Ramos (cell line): ENCODE results near the gene CEMIP2.
"Not testable (repeated sequence)": the region's sequence is repeated elsewhere in the genome, so short reads cannot be mapped to it uniquely, and the experiment has no call there.

ENCODE experiments used
- in situ Hi-C: fragments of 300-500 bp; cut with MboI; formaldehyde crosslinking; loops from one replicate; pipeline ENCODE4 v1.14.3; 2022; ENCODE audit warnings: low sequenced_read_pairs; ENCODE audit not compliant: unreplicated experiment

Gene CEMIP2

DNA sequence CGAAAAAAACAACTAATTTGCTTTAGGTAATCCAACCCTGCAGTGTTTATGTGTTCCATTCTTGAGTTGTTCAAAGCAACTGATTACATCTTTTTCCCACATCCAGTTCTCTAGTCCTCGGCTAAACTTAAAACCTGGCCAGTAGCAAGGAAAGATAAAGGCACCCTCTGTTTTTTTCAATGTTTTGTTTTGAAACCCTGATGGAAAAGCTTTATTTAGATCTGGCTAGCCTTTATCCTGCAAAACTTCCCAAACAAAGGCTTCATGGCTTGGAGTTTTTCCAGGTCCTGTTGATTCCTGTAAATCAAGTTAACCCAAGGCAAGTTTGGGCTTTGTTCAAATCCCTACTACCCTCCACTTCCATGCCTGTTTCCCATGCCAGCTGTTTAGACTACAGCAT is 105.1 kb downstream of the CEMIP2 start:
- in situ Hi-C loops: no loop called here

DNA sequence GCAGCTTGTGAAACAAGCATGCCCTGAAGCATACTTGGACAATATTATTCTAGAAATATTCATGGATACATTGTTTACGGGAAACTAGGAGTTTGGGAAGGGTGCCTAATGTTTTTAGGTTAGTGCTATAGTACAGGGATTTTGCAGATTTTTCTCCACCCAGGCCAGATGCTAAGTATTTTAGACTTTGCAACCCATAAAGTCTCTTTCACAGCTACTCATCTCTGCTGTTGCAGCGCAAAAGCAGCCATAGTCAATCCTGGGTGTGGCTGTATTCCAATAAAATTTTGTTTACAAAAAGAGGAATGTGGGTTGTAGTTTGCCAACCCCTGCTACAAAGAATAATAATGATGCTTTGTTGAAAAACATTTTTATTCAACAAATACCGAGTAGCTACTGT is 106.2 kb downstream of the CEMIP2 start:
- in situ Hi-C loops: no loop called here

DNA sequence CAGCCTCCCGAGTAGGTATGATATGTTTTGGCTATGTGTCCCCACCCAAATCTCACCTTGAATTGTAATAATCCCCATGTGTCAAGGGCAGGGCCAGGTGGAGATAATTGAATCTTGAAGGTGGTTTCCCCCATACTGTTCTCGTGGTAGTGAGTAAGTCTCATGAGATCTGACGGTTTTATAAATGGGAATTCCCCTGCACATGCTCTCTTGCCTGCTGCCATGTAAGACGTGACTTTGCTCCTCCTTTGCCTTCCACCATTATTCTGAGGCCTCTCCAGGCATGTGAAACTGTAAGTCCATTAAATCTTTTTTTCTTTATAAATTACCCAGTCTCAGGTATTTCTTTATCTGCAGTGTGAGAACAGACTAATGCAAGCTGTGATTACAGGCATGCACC is 111.0 kb downstream of the CEMIP2 start:
- in situ Hi-C loops: not testable (repeated sequence)

DNA sequence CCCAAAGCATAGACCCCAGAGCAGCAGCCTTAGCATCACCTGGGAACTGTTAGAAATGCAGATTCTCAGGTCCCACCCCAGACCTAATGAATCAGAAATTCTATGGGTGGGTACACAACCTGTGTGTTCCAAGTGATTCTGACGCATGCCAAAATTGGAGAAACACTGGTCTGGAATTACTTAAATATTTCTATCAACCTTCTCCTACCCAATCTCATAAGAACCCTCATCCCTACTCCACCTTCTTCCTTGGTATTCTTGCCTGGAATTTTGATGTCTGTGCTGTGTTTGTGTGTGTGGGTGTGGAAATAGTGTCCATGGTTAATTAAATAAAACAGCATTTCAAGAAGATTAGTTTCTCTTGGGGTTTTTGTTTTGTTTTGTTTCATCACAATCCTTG is 111.8 kb downstream of the CEMIP2 start:
- in situ Hi-C loops: no loop called here

DNA sequence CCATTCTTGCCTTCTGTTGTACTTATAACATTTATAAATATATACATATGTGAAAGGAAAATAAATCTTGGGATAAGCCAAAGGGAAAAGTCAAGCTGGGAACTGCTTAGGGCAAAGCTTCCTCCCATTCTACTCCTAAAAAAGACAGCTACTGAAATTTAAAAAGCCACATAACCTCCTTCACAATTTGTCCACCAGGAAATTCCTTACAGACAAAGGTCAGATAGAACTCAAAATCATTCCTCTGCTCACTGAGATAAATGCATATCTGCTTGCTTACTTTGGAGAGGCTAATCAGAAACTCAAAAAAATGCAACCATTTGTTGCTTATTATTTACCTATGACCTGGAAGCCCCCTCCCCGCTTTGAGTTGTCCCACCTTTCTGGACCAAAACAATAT is 112.5 kb downstream of the CEMIP2 start:
- in situ Hi-C loops: no loop called here

DNA sequence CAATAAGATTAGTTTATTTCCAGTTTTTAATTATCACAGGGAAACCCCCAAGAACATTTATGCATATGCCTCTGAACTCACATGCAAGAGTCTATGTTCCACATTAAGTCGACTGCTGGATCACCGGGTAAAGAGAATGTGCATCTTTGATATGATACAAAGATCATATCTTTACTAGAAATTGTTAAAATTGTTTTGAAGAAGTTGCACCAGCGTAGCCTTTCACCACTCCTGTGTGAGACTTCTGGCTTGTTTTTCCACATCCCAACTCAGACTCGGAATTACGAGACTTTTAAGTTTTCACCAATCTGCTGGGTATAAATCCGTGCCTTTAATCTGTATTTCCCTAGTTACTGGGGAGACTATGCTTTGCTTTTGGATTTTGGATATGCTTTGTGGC is 113.2 kb downstream of the CEMIP2 start:
- in situ Hi-C loops: no loop called here

DNA sequence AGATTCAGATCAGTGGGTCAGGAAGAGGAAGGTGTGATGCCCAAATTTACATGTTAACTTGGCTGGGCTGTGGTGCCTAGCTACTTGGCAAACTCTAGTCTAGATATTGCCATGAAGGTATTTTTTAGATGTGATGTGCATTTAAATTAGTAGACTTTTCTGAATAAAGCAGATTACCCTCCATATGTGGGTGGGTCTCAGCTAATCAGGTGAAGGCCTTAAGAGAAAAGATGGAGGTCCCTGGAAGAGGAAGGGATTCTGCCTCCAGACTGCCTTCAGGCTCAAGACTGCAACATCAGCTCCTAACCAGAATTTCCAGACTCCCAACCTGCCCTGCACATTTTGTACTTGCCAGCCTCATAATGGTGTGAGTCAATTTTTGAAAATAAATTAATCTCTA is 115.8 kb downstream of the CEMIP2 start:
- in situ Hi-C loops: no loop called here

DNA sequence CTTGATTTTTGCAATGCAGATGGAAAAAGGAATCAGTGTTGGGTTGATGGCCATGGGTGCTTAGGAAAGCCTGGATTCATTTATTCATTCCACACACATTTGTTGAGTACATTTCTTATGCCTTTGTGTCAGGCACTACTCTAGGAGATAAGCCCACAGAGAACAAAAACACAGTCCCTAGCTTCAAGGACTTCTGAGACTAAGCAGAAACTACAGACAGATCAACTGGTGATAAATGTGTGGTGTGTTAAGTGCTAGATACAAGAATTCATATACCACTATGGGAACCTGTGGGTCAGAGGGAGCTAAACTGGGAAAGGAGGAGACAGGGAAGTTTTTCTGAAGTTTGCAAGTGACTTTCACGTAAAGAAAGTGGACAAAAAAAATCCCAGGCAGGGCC is 119.9 kb downstream of the CEMIP2 start:
- in situ Hi-C loops: no loop called here

DNA sequence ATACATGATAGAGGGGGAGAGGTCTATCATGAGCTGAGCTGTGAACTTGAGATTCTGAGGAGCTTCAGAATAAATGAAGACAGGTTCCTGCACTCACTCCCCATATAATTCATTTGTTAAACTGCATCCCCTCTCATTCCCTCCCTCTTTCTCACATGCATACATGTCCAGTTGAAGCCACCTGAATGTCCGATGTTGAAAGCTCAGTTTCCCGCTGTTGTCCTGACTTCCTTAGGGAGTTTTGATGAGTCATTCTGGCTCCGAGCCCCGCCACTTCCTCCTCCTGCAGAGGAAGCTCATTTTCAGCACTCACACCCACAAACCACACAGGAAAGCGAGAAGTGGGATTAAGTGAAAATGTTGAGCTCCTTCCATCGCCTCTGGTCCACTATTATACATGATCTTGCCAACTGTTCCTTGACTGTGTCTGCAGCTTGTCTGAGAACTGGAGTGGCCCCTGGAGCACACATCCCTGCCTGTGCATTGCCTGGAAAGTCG is 121.2 kb downstream of the CEMIP2 start:
- in situ Hi-C loops: no loop called here

DNA sequence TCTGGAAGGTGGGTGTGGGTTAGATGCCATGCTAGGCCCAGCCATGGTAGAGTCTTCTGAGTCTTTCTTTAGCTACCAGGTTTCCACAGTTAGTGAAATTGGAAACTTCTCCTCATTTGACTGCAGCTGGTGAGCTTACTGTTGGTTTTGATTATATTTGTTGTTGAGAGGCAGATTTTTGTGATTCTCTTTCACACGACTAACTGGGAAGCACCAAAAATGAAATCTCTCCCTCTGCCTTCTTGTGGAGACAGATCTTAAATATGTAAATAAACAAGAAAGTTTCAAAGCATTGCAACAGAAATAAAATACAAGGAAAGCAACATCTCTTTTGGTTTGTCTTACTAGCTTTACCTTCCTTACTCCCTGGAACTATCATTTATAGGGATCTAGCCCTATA is 122.2 kb downstream of the CEMIP2 start:
- in situ Hi-C loops: no loop called here

DNA sequence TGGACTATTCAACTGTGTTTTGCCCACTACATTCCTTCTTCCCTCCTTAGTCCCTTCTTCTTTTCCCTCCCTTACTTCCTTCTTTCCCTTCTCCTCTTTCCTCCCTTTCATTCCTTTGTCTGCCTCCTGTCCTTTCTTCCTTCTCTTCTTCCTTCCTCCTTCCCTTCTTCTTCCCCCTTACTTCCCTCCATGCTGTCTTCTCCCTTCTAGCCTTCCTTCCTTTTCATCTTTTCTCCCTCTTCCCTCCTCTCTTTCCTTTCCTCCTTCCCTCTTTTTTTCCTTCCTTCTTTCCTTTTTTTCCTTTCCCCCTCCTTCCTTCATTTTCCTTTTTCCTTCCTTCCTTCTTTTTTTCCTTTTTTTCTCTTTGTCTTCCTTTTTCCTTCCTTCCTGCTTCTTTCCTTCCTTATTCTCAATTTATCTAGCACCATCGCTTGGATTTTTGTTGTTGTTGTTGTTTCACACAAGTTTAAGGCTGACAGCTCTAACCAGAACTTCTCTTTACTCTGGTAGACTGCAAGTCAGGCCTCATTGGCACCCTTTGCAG is 123.4 kb downstream of the CEMIP2 start:
- in situ Hi-C loops: no loop called here

DNA sequence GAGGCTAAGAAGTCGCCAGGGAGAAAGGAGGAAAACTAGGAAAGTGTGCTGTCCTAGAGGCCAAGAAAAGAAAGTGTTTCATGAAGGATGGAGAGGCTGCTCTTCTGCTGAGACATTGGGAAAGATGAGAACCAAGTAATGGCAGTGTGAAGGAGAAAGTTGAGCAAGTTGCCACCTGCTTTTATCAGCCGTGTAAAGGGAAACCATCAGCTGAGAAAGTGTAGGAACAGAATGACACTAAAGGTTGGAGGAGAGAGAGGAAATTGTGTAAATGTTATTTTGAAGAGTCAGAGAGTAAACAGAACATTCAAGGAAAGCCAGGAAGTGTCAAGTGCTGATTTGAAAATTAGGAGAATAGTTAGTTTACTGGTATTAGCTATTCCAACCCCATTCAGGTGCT is 125.0 kb downstream of the CEMIP2 start:
- in situ Hi-C loops: no loop called here

DNA sequence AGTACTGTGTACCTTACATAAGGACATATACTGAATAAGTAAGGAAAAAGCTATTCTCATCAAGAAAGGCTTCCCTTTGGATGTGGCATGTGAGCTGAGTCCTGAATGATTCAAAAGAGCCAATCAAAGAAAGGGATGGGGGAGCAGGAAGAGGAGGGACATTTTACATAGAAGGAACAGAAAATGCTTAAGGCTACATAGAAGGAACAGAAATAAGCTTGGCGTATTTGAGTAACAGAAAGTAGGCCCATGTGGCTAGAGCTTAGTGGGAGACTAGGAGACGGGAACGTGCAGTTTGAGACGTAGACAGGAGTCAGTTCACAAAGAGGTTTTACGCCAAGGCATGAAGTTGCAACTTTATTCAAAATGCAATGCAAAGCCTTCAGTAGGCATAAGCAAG is 126.3 kb downstream of the CEMIP2 start:
- in situ Hi-C loops: no loop called here

DNA sequence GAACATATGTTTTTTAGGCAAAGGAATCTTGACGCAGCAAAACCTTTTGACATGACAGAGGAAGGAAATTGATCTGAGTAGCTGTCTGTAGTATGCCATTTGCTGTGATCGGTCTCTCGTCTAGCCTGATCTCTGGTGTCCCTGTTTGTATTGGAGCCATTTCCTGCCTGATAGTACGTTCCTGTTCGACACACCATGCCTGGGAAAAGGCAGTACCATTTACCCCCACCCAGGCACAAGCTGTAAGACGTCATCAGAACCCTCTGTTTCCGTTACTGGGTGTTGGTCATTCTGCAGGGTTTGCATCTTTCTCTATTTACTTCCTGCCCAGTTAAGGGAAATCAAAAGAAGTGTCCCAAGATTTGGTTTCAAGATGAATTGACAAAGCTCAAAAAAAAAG is 129.7 kb downstream of the CEMIP2 start:
- in situ Hi-C loops: no loop called here

DNA sequence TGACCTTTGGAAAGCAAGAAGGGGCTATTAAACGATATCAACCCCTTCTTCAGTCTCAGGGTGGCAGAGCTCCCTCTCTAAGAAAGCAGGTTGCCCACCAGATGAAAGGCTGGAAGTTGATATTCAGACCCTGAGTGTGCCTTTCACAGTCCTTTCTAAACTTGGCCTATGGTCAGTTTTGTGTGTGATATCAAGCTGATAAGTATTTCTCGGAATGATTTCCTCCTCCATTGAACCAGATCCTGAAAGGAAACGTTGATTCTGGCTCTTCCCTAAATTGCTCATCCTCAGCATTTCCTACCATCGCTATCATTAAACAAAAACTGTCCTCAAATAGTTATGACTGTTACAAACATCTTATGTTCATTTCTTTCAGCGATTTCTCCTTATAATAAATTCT is 130.4 kb downstream of the CEMIP2 start:
- in situ Hi-C loops: no loop called here

DNA sequence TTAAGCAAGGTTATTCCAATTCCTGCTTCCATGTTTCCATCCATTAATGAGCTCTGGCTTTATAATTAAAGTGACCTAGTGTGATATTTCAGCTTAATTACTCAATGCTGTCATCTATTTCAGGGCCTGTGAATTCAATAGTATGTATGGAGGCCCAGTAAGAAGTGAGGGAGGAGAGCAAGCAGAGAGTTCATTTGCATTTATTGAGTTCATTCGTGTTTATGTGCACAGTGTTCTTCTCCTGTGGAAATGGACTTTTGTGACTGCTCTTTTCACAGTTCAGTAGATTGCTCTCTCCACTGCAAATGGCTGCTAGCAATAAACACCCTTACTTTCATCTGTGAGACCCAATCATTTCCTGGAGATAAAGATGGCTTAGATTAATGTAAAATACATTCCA is 130.9 kb downstream of the CEMIP2 start:
- in situ Hi-C loops: no loop called here

DNA sequence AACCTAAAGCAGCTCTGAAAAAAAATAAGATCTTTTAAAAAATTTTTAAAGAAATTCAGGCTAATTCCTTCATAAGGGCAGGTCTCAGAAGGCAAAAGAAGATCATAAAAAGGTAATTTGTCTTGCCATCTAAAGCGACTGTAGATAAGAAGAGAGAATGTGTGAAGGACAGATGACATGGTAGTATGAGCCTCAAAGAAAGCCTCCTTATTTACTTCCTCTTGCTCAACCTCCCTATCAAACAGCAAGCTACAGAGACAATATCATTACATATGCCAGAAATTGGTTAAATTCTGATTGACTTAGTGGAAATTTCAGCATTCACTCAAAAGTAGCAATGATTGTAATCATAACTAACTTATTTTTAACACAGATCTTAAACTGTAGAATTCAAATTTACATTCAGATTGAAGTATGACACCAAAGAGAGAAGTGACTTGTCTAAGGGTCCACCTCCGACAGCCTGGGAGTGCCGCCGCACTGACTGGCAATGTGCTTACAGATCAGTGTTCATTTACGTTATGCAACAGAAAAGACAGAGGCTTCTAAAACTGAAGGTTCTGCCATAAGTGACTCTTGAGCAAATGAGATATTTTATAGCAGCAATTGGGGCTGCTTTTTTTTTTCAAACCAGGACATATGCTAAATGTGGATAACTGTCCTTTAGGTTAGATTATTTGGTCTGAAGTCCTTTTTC is 132.0 kb downstream of the CEMIP2 start:
- in situ Hi-C loops: no loop called here

DNA sequence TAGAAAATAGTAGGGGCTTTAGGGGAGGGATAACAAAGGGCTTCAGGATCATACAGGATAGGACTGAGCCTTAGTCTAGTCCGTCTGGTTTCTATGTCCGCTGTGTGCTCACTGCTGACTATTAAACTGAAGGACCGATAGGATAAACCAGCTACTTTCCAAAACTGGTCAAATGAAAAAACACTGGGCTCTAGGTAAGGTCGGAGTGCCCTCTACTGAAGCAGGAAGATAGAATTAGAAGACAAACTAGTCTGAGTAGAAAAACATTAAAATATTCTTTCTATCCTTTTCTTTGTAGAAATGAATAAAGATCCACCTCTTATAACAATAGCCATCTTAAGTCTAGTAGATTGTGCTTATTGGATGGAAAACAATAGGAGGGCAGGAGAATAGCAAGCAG is 133.6 kb downstream of the CEMIP2 start:
- in situ Hi-C loops: no loop called here
